ENCODE data around the gene CCDC136.

Gene CCDC136

GRCh38 chr7:128842674-128843641, 51.2 kb downstream of the CCDC136 start:
- DNase-seq, result no peak

- DNase-seq, result no peak
Observed at GRCh38 chr7:128843938-128844621, 52.3 kb downstream of the CCDC136 start.

GRCh38 chr7:128844777-128845311, 53.1 kb downstream of the CCDC136 start:
- no peak for DNase-seq

- DNase-seq, result no peak
Observed at GRCh38 chr7:128845475-128845874, 53.7 kb downstream of the CCDC136 start.

- no peak for DNase-seq
Observed at GRCh38 chr7:128845987-128846386, 54.2 kb downstream of the CCDC136 start.

- DNase-seq, result no peak
Observed at GRCh38 chr7:128846781-128847444, 55.1 kb downstream of the CCDC136 start.

- DNase-seq, result no peak
Observed at GRCh38 chr7:128847721-128848211, 56.0 kb downstream of the CCDC136 start.

- no peak for DNase-seq
Observed at GRCh38 chr7:128848289-128849155, 56.8 kb downstream of the CCDC136 start.

- DNase-seq, result no peak
Observed at GRCh38 chr7:128849156-128849515, 57.4 kb downstream of the CCDC136 start.

GRCh38 chr7:128849804-128850490, 58.2 kb downstream of the CCDC136 start:
- DNase-seq, result no peak

- no peak for DNase-seq
Observed at GRCh38 chr7:128852537-128853254, 60.9 kb downstream of the CCDC136 start.

- DNase-seq, result no peak
Observed at GRCh38 chr7:128853799-128854198, 62.0 kb downstream of the CCDC136 start.

- no peak for DNase-seq
Observed at GRCh38 chr7:128854396-128854795, 62.6 kb downstream of the CCDC136 start.

GRCh38 chr7:128855559-128855958, 63.8 kb downstream of the CCDC136 start:
- no peak for DNase-seq

GRCh38 chr7:128856001-128856718, 64.4 kb downstream of the CCDC136 start:
- no peak for DNase-seq

- no peak for DNase-seq
Observed at GRCh38 chr7:128858380-128859231, 66.8 kb downstream of the CCDC136 start.
